GM12892 (cell line): ENCODE data around the gene NTHL1.

Experiments
- DNase-seq: peaks from one replicate; pipeline ENCODE4 v3.0.0; 2011; ENCODE audit not compliant: insufficient read length
- FAIRE-seq: peaks from 2 replicates; lab custom pipeline; 2011; peaks lifted over from hg19 to GRCh38; lab: Jason Lieb, UNC
- POLR2A ChIP-seq: IDR thresholded peaks from 2 replicates; pipeline ENCODE4 v1.6.1; 2011; ENCODE audit warnings: low read depth, low read length, control low read depth
- POLR2AphosphoS5 ChIP-seq: IDR thresholded peaks from 2 replicates; pipeline ENCODE4 v1.6.1; 2011; ENCODE audit warnings: low read depth, low read length, control low read depth
- TAF1 ChIP-seq: IDR thresholded peaks from 2 replicates; pipeline ENCODE4 v1.6.1; 2011; ENCODE audit warnings: low read depth, mild to moderate bottlenecking, control low read depth, low read length, borderline replicate concordance

Gene NTHL1

GRCh38 chr16:2082171-2082982, 34.7 kb upstream of the NTHL1 start:
- TF ChIP-seq TAF1 (no peak), POLR2A (no peak), POLR2AphosphoS5 (no peak)
- FAIRE-seq (no peak), DNase-seq (no peak)

GRCh38 chr16:2081201-2082084, 33.8 kb upstream of the NTHL1 start:
- DNase-seq: no peak
- TF ChIP-seq TAF1: no peak
- no peak for TF ChIP-seq POLR2A
- TF ChIP-seq POLR2AphosphoS5: no peak
- FAIRE-seq: no peak

- TF ChIP-seq TAF1 (no peak), POLR2A (no peak), POLR2AphosphoS5 (no peak)
- DNase-seq: no peak
- FAIRE-seq: no peak
These were observed 32.4 kb upstream of the NTHL1 start for GRCh38 chr16:2079991-2080390.

- FAIRE-seq (no peak), DNase-seq (no peak)
- TF ChIP-seq POLR2A: no peak
- TF ChIP-seq POLR2AphosphoS5: no peak
- no peak for TF ChIP-seq TAF1
These were observed 31.7 kb upstream of the NTHL1 start for GRCh38 chr16:2079311-2079800.

GRCh38 chr16:2078691-2079090, 31.1 kb upstream of the NTHL1 start:
- no peak for FAIRE-seq

GRCh38 chr16:2078096-2078495, 30.5 kb upstream of the NTHL1 start:
- no peak for FAIRE-seq

More at GRCh38 chr16:2078691-2079090, 31.1 kb upstream of the NTHL1 start:
- TF ChIP-seq POLR2A (no peak), TAF1 (no peak), POLR2AphosphoS5 (no peak)
- DNase-seq: no peak

GRCh38 chr16:2077696-2078095, 30.1 kb upstream of the NTHL1 start:
- no peak for FAIRE-seq
- TF ChIP-seq POLR2AphosphoS5 (no peak), POLR2A (no peak), TAF1 (no peak)
- DNase-seq: no peak

More at GRCh38 chr16:2078096-2078495, 30.5 kb upstream of the NTHL1 start:
- no peak for DNase-seq
- TF ChIP-seq TAF1 (no peak), POLR2AphosphoS5 (no peak), POLR2A (no peak)

- TF ChIP-seq POLR2AphosphoS5 (no peak), POLR2A (no peak), TAF1 (no peak)
- FAIRE-seq (no peak), DNase-seq (no peak)
These were observed 29.4 kb upstream of the NTHL1 start for GRCh38 chr16:2077016-2077415.

- FAIRE-seq (no peak), DNase-seq (no peak)
- TF ChIP-seq POLR2AphosphoS5 (no peak), TAF1 (no peak)
These were observed 28.6 kb upstream of the NTHL1 start for GRCh38 chr16:2076072-2076865.

- no peak for DNase-seq
- TF ChIP-seq TAF1 (no peak), POLR2A (no peak), POLR2AphosphoS5 (no peak)
- no peak for FAIRE-seq
These were observed 28.0 kb upstream of the NTHL1 start for GRCh38 chr16:2075631-2076030.

GRCh38 chr16:2074071-2074470, 26.4 kb upstream of the NTHL1 start:
- TF ChIP-seq POLR2AphosphoS5 (no peak), TAF1 (no peak), POLR2A (no peak)
- FAIRE-seq (no peak), DNase-seq (no peak)
